ENCODE results near the gene FBXO17.

The FBXO17 gene

GRCh38 chr19:38891771-38892170, 83.8 kb downstream of the FBXO17 start:
- no peak for DNase-seq (ENCODE audit: low spot score)

Measured in AG08395 (cell line).